ENCODE results near the gene HSPB9. TPM values are rescaled to one million over a fixed set of nuclear protein-coding genes. Genes with fewer than 3 reads are reported as not detected.
A peak's percentile ranks its signal among the peaks of the same experiment; 100 is the strongest.

Gene HSPB9
- total RNA-seq, 1 experiment from 2014 or later, result 0.46 TPM

DNA sequence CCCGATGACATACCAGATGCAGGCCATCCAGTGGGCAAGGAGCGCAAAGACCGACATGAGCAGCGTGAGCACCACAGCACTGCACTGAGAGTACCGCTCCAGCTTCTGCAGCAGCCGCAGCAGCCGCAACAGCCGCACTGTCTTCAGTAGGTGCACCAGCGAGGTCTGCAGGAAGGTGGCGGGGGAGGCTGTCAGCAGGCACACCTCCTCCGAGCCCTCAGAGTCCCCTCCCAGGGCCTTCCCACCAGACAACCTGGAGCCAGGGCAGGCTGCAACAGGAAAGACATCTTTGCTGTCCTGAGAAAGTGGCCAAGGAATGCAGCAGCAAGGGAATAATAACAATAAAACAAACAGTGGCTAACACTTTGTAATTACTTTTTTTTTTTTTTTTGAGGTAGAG is 49.2 kb downstream of the HSPB9 start:
- no peaks in the 10 kb centered on the region; the same call in 1 of the 2 replicates for H3K27me3 Mint-ChIP-seq (ENCODE audit: low read depth)
- no peak overlapping the region for H3K27ac Mint-ChIP-seq
- H3K4me1 Mint-ChIP-seq, result no peaks in the 10 kb centered on the region
- H3K9me3 Mint-ChIP-seq, result no peaks in the 10 kb centered on the region
- TF ChIP-seq, protein P1, sequence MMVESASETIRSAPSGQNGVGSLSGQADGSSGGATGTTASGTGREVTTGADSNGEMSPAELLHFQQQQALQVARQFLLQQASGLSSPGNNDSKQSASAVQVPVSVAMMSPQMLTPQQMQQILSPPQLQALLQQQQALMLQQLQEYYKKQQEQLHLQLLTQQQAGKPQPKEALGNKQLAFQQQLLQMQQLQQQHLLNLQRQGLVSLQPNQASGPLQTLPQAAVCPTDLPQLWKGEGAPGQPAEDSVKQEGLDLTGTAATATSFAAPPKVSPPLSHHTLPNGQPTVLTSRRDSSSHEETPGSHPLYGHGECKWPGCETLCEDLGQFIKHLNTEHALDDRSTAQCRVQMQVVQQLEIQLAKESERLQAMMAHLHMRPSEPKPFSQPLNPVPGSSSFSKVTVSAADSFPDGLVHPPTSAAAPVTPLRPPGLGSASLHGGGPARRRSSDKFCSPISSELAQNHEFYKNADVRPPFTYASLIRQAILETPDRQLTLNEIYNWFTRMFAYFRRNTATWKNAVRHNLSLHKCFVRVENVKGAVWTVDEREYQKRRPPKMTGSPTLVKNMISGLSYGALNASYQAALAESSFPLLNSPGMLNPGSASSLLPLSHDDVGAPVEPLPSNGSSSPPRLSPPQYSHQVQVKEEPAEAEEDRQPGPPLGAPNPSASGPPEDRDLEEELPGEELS (CRISPR knock-in tag; IDR thresholded peaks at IDR 0.05), result no peak
- TF ChIP-seq MLX (CRISPR knock-in tag; IDR thresholded peaks at IDR 0.05), result no peak
- TF ChIP-seq ZNF423 (CRISPR knock-in tag; IDR thresholded peaks at IDR 0.05), result no peak
- TF ChIP-seq CREB1 (CRISPR knock-in tag; IDR thresholded peaks at IDR 0.05), result no peak
- no peak for TF ChIP-seq ZNF317 (CRISPR knock-in tag; IDR thresholded peaks at IDR 0.05; ENCODE audit: borderline replicate concordance, low read depth)
- TF ChIP-seq PREB (CRISPR knock-in tag; IDR thresholded peaks at IDR 0.05; ENCODE audit: borderline replicate concordance), result no peak
- TF ChIP-seq, protein P2, sequence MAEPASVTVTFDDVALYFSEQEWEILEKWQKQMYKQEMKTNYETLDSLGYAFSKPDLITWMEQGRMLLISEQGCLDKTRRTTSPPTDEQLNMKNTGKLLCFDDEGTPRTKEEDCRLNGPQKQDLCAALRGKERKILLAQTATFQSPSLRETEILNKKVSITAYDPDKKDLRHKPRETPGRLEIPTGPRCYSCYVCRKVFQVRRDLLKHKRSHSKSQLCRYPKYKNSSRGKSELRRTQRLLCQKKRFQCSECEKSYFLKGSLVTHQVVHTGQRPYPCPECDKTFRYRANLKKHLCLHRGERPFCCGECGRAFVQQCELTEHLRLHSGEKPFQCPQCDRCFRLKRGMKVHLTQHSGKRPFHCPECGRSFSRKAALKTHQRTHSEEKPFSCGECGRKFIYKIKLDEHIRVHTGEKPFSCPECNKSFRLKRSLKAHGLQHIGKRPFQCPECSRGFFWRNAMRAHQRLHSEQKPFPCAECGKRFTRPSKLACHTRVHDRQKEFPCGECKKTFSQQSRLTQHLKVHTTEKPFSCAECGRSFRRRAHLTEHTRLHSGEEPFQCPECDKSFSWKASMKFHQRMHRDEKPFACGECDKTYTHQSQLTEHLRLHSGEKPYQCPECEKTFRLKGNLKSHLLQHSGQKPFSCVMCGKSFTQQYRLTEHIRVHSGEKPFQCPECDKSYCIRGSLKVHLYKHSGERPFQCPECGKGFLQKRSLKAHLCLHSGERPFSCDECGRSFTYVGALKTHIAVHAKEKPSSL (CRISPR knock-in tag; conservative IDR thresholded peaks at IDR 0.05), result no peak
- TF ChIP-seq, protein P3, sequence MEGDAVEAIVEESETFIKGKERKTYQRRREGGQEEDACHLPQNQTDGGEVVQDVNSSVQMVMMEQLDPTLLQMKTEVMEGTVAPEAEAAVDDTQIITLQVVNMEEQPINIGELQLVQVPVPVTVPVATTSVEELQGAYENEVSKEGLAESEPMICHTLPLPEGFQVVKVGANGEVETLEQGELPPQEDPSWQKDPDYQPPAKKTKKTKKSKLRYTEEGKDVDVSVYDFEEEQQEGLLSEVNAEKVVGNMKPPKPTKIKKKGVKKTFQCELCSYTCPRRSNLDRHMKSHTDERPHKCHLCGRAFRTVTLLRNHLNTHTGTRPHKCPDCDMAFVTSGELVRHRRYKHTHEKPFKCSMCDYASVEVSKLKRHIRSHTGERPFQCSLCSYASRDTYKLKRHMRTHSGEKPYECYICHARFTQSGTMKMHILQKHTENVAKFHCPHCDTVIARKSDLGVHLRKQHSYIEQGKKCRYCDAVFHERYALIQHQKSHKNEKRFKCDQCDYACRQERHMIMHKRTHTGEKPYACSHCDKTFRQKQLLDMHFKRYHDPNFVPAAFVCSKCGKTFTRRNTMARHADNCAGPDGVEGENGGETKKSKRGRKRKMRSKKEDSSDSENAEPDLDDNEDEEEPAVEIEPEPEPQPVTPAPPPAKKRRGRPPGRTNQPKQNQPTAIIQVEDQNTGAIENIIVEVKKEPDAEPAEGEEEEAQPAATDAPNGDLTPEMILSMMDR (IDR thresholded peaks at IDR 0.05), result no peak
- TF ChIP-seq GABPB1 (CRISPR knock-in tag; IDR thresholded peaks at IDR 0.05), result no peak
- H3K36me3 Mint-ChIP-seq, result no peaks in the 10 kb centered on the region
- ChIA-PET CTCF (interaction anchor here (0.7 to 1.8 kb wide), 8 partner anchors 9 to 143 kb away, joined by 3 to 13 read pairs (median 4); partner anchors contain the start of genes GHDC and KCNH4), POLR2A (interaction anchor here (0.7 kb wide), 1 partner anchor 115 kb away, joined by 3 read pairs; no protein-coding TSS in a partner anchor)
- DNase-seq (ENCODE audit: low spot score) (peak; percentile 44), ATAC-seq (peak; percentile 82)
- no peak overlapping the region for H3K4me3 Mint-ChIP-seq

Other genes with a start within 250 kb of the HSPB9 start
- gene ACLY, start 203.9 kb upstream of the HSPB9 start, total RNA-seq (2021), result 312 to 350 TPM (median 316 TPM) in 3 replicates
- 1.2 to 2.1 TPM (median 1.9 TPM) in 3 replicates for gene ODAD4, start 192.2 kb upstream of the HSPB9 start, total RNA-seq (2021)
- gene CNP, start 156.0 kb upstream of the HSPB9 start, total RNA-seq (2021), result 52.5 to 54.2 TPM (median 53.9 TPM) in 3 replicates
- gene DNAJC7, start 105.4 kb upstream of the HSPB9 start, total RNA-seq (2021), result 111 to 140 TPM (median 114 TPM) in 3 replicates
- gene NKIRAS2, start 102.7 kb upstream of the HSPB9 start, total RNA-seq (2021), result 31.9 to 37.3 TPM (median 36.1 TPM) in 3 replicates
- gene C17orf113, start 72.2 kb upstream of the HSPB9 start, total RNA-seq (2021), result 1.9 to 2.8 TPM (median 2.5 TPM) in 3 replicates
- gene ZNF385C, start 24.3 kb upstream of the HSPB9 start, total RNA-seq (2021), result 3.1 to 4.5 TPM (median 3.7 TPM) in 3 replicates
- 6.3 to 7.6 TPM (median 7.3 TPM) in 3 replicates for gene DHX58, start 10.1 kb upstream of the HSPB9 start, total RNA-seq (2021)
- gene KAT2A, start 1.4 kb upstream of the HSPB9 start, total RNA-seq (2021), result 44.8 to 54.0 TPM (median 52.7 TPM) in 3 replicates
- 74.3 to 84.8 TPM (median 84.1 TPM) in 3 replicates for gene RAB5C, start 32.2 kb downstream of the HSPB9 start, total RNA-seq (2021)
- gene KCNH4, start 58.3 kb downstream of the HSPB9 start, total RNA-seq (2021), result 0.24 to 0.46 TPM (median 0.34 TPM) in 3 replicates
- gene HCRT, start 62.6 kb downstream of the HSPB9 start, total RNA-seq (2021), result not detected in 3 replicates
- gene GHDC, start 71.7 kb downstream of the HSPB9 start, total RNA-seq (2021), result 7.5 to 11.1 TPM (median 11.1 TPM) in 3 replicates
- 36.4 to 42.2 TPM (median 37.9 TPM) in 3 replicates for gene STAT5B, start 153.6 kb downstream of the HSPB9 start, total RNA-seq (2021)
- gene STAT5A, start 165.7 kb downstream of the HSPB9 start, total RNA-seq (2021), result 6.6 to 10.9 TPM (median 9.7 TPM) in 3 replicates